SK-N-SH (cell line): ENCODE data around the gene CPB2.

ENCODE experiments used
- POLR2AphosphoS5 ChIP-seq: IDR thresholded peaks from 2 replicates; pipeline ENCODE4 v1.6.1; 2012; ENCODE audit warnings: low read depth, low read length
- TCF12 ChIP-seq: IDR thresholded peaks from 2 replicates; pipeline ENCODE4 v1.4.0; 2012
- TF ChIP-seq, protein P1 (sequence below): IDR thresholded peaks from 2 replicates; pipeline ENCODE4 v1.6.1; 2012; ENCODE audit warnings: mild to moderate bottlenecking, low read depth, low read length, moderate library complexity
- TF ChIP-seq, protein P2 (sequence below): fragments of 200-600 bp; sonication (generic); IDR thresholded peaks from 2 replicates; pipeline ENCODE4 v1.6.1; 2017; ENCODE audit warnings: antibody characterized with exemption, mild to moderate bottlenecking, moderate library complexity
- TF ChIP-seq, protein P3 (sequence below): fragments of 150-350 bp; IDR thresholded peaks from 2 replicates; pipeline ENCODE4 v1.6.1; 2017; ENCODE audit warnings: antibody characterized with exemption, low read length, low read depth, borderline replicate concordance

DNA sequence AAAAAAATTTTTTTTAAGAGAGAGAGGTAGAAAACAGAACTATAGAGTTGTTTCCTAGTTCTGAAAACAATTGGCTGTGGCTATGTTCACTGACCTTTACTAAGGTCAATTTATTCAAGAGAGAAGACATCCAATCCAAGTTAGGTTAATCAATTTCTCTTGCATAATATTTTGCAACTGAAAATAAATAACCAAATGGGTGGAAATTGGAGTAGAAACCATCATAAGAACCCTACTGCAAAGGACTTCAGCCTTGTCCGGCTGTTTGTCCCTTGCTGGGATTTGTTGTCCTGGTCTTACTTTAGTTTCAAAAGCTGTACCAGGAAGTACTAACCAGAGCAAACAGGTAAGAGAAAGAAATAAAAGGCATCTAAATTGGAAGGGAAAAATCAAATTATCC is 29.0 kb downstream of the CPB2 start:
- TF ChIP-seq, protein P1, sequence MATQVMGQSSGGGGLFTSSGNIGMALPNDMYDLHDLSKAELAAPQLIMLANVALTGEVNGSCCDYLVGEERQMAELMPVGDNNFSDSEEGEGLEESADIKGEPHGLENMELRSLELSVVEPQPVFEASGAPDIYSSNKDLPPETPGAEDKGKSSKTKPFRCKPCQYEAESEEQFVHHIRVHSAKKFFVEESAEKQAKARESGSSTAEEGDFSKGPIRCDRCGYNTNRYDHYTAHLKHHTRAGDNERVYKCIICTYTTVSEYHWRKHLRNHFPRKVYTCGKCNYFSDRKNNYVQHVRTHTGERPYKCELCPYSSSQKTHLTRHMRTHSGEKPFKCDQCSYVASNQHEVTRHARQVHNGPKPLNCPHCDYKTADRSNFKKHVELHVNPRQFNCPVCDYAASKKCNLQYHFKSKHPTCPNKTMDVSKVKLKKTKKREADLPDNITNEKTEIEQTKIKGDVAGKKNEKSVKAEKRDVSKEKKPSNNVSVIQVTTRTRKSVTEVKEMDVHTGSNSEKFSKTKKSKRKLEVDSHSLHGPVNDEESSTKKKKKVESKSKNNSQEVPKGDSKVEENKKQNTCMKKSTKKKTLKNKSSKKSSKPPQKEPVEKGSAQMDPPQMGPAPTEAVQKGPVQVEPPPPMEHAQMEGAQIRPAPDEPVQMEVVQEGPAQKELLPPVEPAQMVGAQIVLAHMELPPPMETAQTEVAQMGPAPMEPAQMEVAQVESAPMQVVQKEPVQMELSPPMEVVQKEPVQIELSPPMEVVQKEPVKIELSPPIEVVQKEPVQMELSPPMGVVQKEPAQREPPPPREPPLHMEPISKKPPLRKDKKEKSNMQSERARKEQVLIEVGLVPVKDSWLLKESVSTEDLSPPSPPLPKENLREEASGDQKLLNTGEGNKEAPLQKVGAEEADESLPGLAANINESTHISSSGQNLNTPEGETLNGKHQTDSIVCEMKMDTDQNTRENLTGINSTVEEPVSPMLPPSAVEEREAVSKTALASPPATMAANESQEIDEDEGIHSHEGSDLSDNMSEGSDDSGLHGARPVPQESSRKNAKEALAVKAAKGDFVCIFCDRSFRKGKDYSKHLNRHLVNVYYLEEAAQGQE, result no peak
- TF ChIP-seq TCF12 (no peak), POLR2AphosphoS5 (no peak)
- TF ChIP-seq, protein P2, sequence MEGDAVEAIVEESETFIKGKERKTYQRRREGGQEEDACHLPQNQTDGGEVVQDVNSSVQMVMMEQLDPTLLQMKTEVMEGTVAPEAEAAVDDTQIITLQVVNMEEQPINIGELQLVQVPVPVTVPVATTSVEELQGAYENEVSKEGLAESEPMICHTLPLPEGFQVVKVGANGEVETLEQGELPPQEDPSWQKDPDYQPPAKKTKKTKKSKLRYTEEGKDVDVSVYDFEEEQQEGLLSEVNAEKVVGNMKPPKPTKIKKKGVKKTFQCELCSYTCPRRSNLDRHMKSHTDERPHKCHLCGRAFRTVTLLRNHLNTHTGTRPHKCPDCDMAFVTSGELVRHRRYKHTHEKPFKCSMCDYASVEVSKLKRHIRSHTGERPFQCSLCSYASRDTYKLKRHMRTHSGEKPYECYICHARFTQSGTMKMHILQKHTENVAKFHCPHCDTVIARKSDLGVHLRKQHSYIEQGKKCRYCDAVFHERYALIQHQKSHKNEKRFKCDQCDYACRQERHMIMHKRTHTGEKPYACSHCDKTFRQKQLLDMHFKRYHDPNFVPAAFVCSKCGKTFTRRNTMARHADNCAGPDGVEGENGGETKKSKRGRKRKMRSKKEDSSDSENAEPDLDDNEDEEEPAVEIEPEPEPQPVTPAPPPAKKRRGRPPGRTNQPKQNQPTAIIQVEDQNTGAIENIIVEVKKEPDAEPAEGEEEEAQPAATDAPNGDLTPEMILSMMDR, result no peak
- TF ChIP-seq, protein P3, sequence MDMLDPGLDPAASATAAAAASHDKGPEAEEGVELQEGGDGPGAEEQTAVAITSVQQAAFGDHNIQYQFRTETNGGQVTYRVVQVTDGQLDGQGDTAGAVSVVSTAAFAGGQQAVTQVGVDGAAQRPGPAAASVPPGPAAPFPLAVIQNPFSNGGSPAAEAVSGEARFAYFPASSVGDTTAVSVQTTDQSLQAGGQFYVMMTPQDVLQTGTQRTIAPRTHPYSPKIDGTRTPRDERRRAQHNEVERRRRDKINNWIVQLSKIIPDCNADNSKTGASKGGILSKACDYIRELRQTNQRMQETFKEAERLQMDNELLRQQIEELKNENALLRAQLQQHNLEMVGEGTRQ, result no peak
